Osteoblast (primary cell): ENCODE data around the gene UBE2K. TPM values are rescaled to one million over a fixed set of nuclear protein-coding genes. Genes with fewer than 3 reads are reported as not detected.
"Not testable (repeated sequence)": the region's sequence is repeated elsewhere in the genome, so short reads cannot be mapped to it uniquely, and the experiment has no call there.

ENCODE experiments used
- DNase-seq: peaks from one replicate; pipeline ENCODE4 v3.0.0; 2011; ENCODE audit warnings: low spot score, mixed read lengths; ENCODE audit not compliant: insufficient read length; ENCODE audit errors: missing footprints
- H2AFZ ChIP-seq: 2 replicates; pipeline ENCODE4 v1.6.0; 2011; ENCODE audit warnings: mild to moderate bottlenecking, low read length
- H3K27ac ChIP-seq: 2 replicates; pipeline ENCODE4 v1.5.1; 2011; ENCODE audit warnings: mild to moderate bottlenecking, low read depth, low read length, moderate library complexity
- H3K27me3 ChIP-seq: 2 replicates; pipeline ENCODE4 v1.6.0; 2012; ENCODE audit warnings: mild to moderate bottlenecking, control low read depth, inconsistent platforms, low read length, moderate library complexity; ENCODE audit not compliant: insufficient read depth
- H3K36me3 ChIP-seq: 2 replicates; pipeline ENCODE4 v1.5.1; 2011; ENCODE audit warnings: mild to moderate bottlenecking, low read length, control low read depth, moderate library complexity; ENCODE audit not compliant: insufficient read depth
- H3K4me1 ChIP-seq: 2 replicates; pipeline ENCODE4 v1.5.1; 2011; ENCODE audit warnings: mild to moderate bottlenecking, low read length, control low read depth, moderate library complexity; ENCODE audit not compliant: insufficient read depth
- H3K4me2 ChIP-seq: 2 replicates; pipeline ENCODE4 v1.6.0; 2011; ENCODE audit warnings: mild to moderate bottlenecking, low read length; ENCODE audit not compliant: insufficient read depth
- H3K4me3 ChIP-seq: fragments of 200-600 bp; sonication (generic); 3 replicates; pipeline ENCODE4 v1.5.1; 2012; ENCODE audit warnings: mild to moderate bottlenecking, low read length, inconsistent platforms; ENCODE audit not compliant: insufficient read depth
- H3K79me2 ChIP-seq: 2 replicates; pipeline ENCODE4 v1.6.0; 2012; ENCODE audit warnings: mild to moderate bottlenecking, low read length, control low read depth, inconsistent platforms; ENCODE audit not compliant: insufficient read depth
- H3K9me3 ChIP-seq: 2 replicates; pipeline ENCODE4 v1.5.1; 2011; ENCODE audit warnings: low read depth, low read length, control low read depth
- H4K20me1 ChIP-seq: 2 replicates; pipeline ENCODE4 v1.6.0; 2012; ENCODE audit warnings: mild to moderate bottlenecking, low read length, control low read depth; ENCODE audit not compliant: insufficient read depth
- CTCF ChIP-seq: IDR thresholded peaks from 2 replicates; pipeline ENCODE4 v1.5.1; 2011; ENCODE audit warnings: mild to moderate bottlenecking, low read depth, low read length, moderate library complexity; ENCODE audit errors: extremely low read depth
- total RNA-seq: library from RNA; depleted of rRNA; stranded (reverse); fragments of >200 nt; gene quantifications from 2 replicates; pipeline ENCODE4 v1.2.3, GENCODE V29; 2012

UBE2K gene
- total RNA-seq, 1 donor, result 19.2 TPM

GRCh38 chr4:39770471-39770870 is 72.5 kb downstream of the UBE2K start:
- Histone ChIP-seq H3K36me3 (peaks cover 35% of the 10 kb centered on the region), H4K20me1 (peaks cover 3% of the 10 kb centered on the region), H3K9me3 (no peaks in the 10 kb centered on the region), H3K27ac (no peak overlapping the region), H3K79me2 (peaks cover 23% of the 10 kb centered on the region), H3K4me1 (no peaks in the 10 kb centered on the region), H2AFZ (no peak overlapping the region), H3K4me2 (no peak overlapping the region), H3K27me3 (no peaks in the 10 kb centered on the region), H3K4me3 (no peak overlapping the region)
- no peak for DNase-seq
- TF ChIP-seq CTCF, result no peak

- no peak for DNase-seq
- Histone ChIP-seq H3K4me3 (no peak overlapping the region), H2AFZ (no peak overlapping the region), H3K27ac (no peak overlapping the region), H3K9me3 (no peaks in the 10 kb centered on the region), H3K4me1 (no peaks in the 10 kb centered on the region), H4K20me1 (peaks cover 3% of the 10 kb centered on the region), H3K79me2 (peaks cover 22% of the 10 kb centered on the region), H3K4me2 (no peak overlapping the region), H3K27me3 (no peaks in the 10 kb centered on the region), H3K36me3 (peaks cover 36% of the 10 kb centered on the region)
- no peak for TF ChIP-seq CTCF
Measured at GRCh38 chr4:39770969-39771724, 73.2 kb downstream of the UBE2K start.

GRCh38 chr4:39781988-39782387 is 84.1 kb downstream of the UBE2K start:
- not testable (repeated sequence) for H3K27ac ChIP-seq, H3K79me2 ChIP-seq, H2AFZ ChIP-seq, H3K4me3 ChIP-seq, H3K4me2 ChIP-seq, H3K27me3 ChIP-seq, DNase-seq, H3K4me1 ChIP-seq, H3K9me3 ChIP-seq, H4K20me1 ChIP-seq
- peaks cover 31% of the 10 kb centered on the region for H3K36me3 ChIP-seq

GRCh38 chr4:39785083-39785482 is 87.1 kb downstream of the UBE2K start:
- Histone ChIP-seq H4K20me1 (no peaks in the 10 kb centered on the region), H3K79me2 (no peaks in the 10 kb centered on the region), H3K27ac (no peak overlapping the region), H3K9me3 (no peaks in the 10 kb centered on the region), H3K36me3 (peaks cover 4% of the 10 kb centered on the region), H3K4me1 (no peaks in the 10 kb centered on the region), H3K4me2 (no peak overlapping the region), H3K4me3 (no peak overlapping the region), H3K27me3 (no peaks in the 10 kb centered on the region), H2AFZ (no peak overlapping the region)
- no peak for DNase-seq
- no peak for TF ChIP-seq CTCF
